ENCODE results near the gene PRR23E. TPM values are rescaled to one million over a fixed set of nuclear protein-coding genes. Genes with fewer than 3 reads are reported as not detected.

The PRR23E gene
- total and polyA plus RNA-seq, 2 experiments from 2014 or later: not detected

- Histone ChIP-seq H3K4me3 (no peak overlapping the region), H3K4me2 (no peak overlapping the region), H3F3A (replicated peaks; ENCODE audit: low read depth) (no peaks in the 10 kb centered on the region), H3K36me3 (ENCODE audit: insufficient read depth) (no peaks in the 10 kb centered on the region), H3K27me3 (ENCODE audit: insufficient read depth) (no peaks in the 10 kb centered on the region), H3K27ac (ENCODE audit: low read depth) (no peak overlapping the region), H3K79me2 (replicated peaks; ENCODE audit: insufficient read depth) (no peaks in the 10 kb centered on the region), H3K4me1 (ENCODE audit: insufficient read depth) (no peaks in the 10 kb centered on the region), H2AFZ (no peak overlapping the region), H3K9me2 (ENCODE audit: insufficient read depth) (no peaks in the 10 kb centered on the region), H4K20me1 (replicated peaks; ENCODE audit: insufficient read depth) (no peaks in the 10 kb centered on the region)
- no peaks in the 10 kb centered on the region for H3K36me3 Mint-ChIP-seq (ENCODE audit: low read depth)
- H3K27me3 Mint-ChIP-seq (ENCODE audit: insufficient read depth, low read depth, poor library complexity): peaks cover 11% of the 10 kb centered on the region
- no peak for ATAC-seq
- peaks cover 3% of the 10 kb centered on the region; the same call in 2 of the 3 replicates for H3K4me1 Mint-ChIP-seq
- TF ChIP-seq ZNF331 (CRISPR knock-in tag; IDR thresholded peaks at IDR 0.05; ENCODE audit: low read depth): no peak
- TF ChIP-seq ZNF462 (CRISPR knock-in tag; IDR thresholded peaks at IDR 0.05): no peak
- TF ChIP-seq ZNF114 (CRISPR knock-in tag; IDR thresholded peaks at IDR 0.05): no peak
- no peak for TF ChIP-seq CREB1 (CRISPR knock-in tag; IDR thresholded peaks at IDR 0.05; ENCODE audit: low read depth)
- no peak for TF ChIP-seq REST (IDR thresholded peaks at IDR 0.05; ENCODE audit: unreplicated experiment)
- no peak for TF ChIP-seq CTCF (conservative IDR thresholded peaks at IDR 0.05; ENCODE audit: low read depth in 2 of 2)
- no peak for TF ChIP-seq NANOG (IDR thresholded peaks at IDR 0.05; ENCODE audit: borderline replicate concordance)
- no peaks in the 10 kb centered on the region; the same call in 2 of the 3 replicates for H3K9me3 Mint-ChIP-seq
- H3K27ac Mint-ChIP-seq: no peak overlapping the region; the same call in 1 of the 2 replicates
- DNase-seq (ENCODE audit: low spot score): no peak
- H3K4me3 Mint-ChIP-seq: no peak overlapping the region
Observed at GRCh38 chr3:127171721-127172120, 21.2 kb upstream of the PRR23E start.

Measured in GM23338 (cell line).